Adrenal gland (tissue), 12 donors: ENCODE results near the gene DOCK3. TPM values are rescaled to one million over a fixed set of nuclear protein-coding genes. Genes with fewer than 3 reads are reported as not detected.
"Not testable (repeated sequence)": the region's sequence is repeated elsewhere in the genome, so short reads cannot be mapped to it uniquely, and the experiment has no call there.

Source experiments
- DNase-seq, 7 donors: peaks; one replicate each; pipeline ENCODE4 v3.0.0-alpha.2; 2019 to 2020
- H3K27ac ChIP-seq, 5 donors: fragments of 200-600 bp; sonication (generic) in 4 of 5; 1 replicate in 3 of 5; 2 replicates in 2 of 5; pipeline versions ENCODE4 v1.5.1 to v1.8.0; 2016 to 2020; ENCODE audit warnings: mild to moderate bottlenecking in 1 of 5
- H3K27me3 ChIP-seq: fragments of 200-600 bp; 2 replicates; pipeline ENCODE4 v1.8.0; 2021
- H3K36me3 ChIP-seq, 2 donors: fragments of 200-600 bp; replicated peaks in 1 of 2; 1 replicate in 1 of 2; 2 replicates in 1 of 2; pipeline versions ENCODE4 v1.5.1 to v1.8.0; 2018 to 2022
- H3K4me1 ChIP-seq, 2 donors: fragments of 200-600 bp; replicated peaks in 1 of 2; 1 replicate in 1 of 2; 2 replicates in 1 of 2; pipeline versions ENCODE4 v1.5.1 to v1.8.0; 2018 to 2021
- H3K4me3 ChIP-seq, 4 donors: fragments of 200-600 bp; sonication (generic) in 3 of 4; one replicate each; pipeline ENCODE4 v1.5.1; 2016 to 2018
- H3K9me3 ChIP-seq, 3 donors: fragments of 200-600 bp; sonication (generic) in 1 of 3; replicated peaks in 1 of 3; 1 replicate in 2 of 3; 2 replicates in 1 of 3; pipeline versions ENCODE4 v1.5.1 to v1.8.0; 2016 to 2021
- CTCF ChIP-seq, 6 experiments: fragments of 450-650 bp in 4 of 6; fragments of 200-600 bp in 2 of 6; sonication (generic) in 1 of 6; IDR thresholded peaks; 1 replicate in 5 of 6; 2 replicates in 1 of 6; pipeline versions ENCODE4 v1.5.1 to v1.8.0; 2016 to 2021; ENCODE audit warnings: antibody characterized with exemption in 6 of 6, mild to moderate bottlenecking in 2 of 6, moderate library complexity in 1 of 6
- POLR2A ChIP-seq, 2 donors: fragments of 450-650 bp; IDR thresholded peaks; one replicate each; pipeline ENCODE4 v1.6.1; 2017; ENCODE audit warnings: antibody characterized with exemption in 2 of 2, mild to moderate bottlenecking in 2 of 2, moderate library complexity in 1 of 2
- WGBS, 4 donors: extraction: QIAGEN DNeasy Blood & Tissue Kit in 2 of 4; methylation state at CpG; one replicate each; pipeline versions ENCODE4 v1.1.5 to v1.1.7; 2013 to 2017; 5-methylcytosine and 5-hydroxymethylcytosine counted together
- intact Hi-C, 2 donors: fragments of 100-400 bp; cut with DNase I; formaldehyde crosslinking; loops; one replicate each; pipeline versions ENCODE4 v1.14.1 to v1.15.0; 2022 to 2023
- polyA plus RNA-seq, 3 donors: library from polyadenylated mRNA; stranded (reverse); fragments of 200-250 nt in 2 of 3; fragments of 350-450 nt in 1 of 3; fragmentation: Illumina TruSeq in 1 of 3; extraction: RNeasy Lipid Tissue Mini Kit (QIAGEN cat#74804) in 1 of 3; gene quantifications; one replicate each; pipeline ENCODE4 v1.2.3, GENCODE V29; 2013 to 2014
- total RNA-seq, 9 donors: library from RNA; depleted of rRNA in 4 of 9; stranded (reverse); fragments of >200 nt in 4 of 9; fragments of 120-200 nt in 1 of 9; fragmentation: NEBNext Ultra II Directional in 1 of 9; extraction: Animal tissue kit (Norgen Biotek cat#: 25700) in 1 of 9; gene quantifications; one replicate each; pipeline versions ENCODE4 v1.1.0 to v1.2.4, GENCODE V29; 2013 to 2023
- donor health status: healthy with polysubstance abuse.
- donor health status: Bipolar disorder and iron deficiency.
- donor health status: DM: yes; HTN: yes; CAD: no.
- donor health status: DM: no; HTN: no; CAD: no.
- donor health status: DM: no; HTN: no; CAD: no.
- donor health status: DM: yes; HTN: yes; CAD: no.

Gene DOCK3
- total and polyA plus RNA-seq, 12 donors: 0.72 to 8.6 (median 2.9) TPM

- Histone ChIP-seq H3K4me1 (no peaks in the 10 kb centered on the region), H3K9me3 (no peaks in the 10 kb centered on the region), H3K36me3 (no peaks in the 10 kb centered on the region), H3K27ac (no peak overlapping the region), H3K27me3 (no peaks in the 10 kb centered on the region), H3K4me3 (no peak overlapping the region)
- TF ChIP-seq POLR2A (IDR thresholded peaks at IDR 0.05): no peak
- TF ChIP-seq CTCF (IDR thresholded peaks at IDR 0.05): no peak
- 76 to 84% (median 79%) methylated on average over 6 of the region's 6 CpGs for WGBS, 4 donors
- DNase-seq: peak in 3 of 7 donors; percentile 2 to 35 (median 11)
- intact Hi-C loops: no loop called here
Measured at GRCh38 chr3:50661321-50661837, 13.3 kb upstream of the DOCK3 start.

GRCh38 chr3:50662408-50662807, 12.3 kb upstream of the DOCK3 start:
- intact Hi-C loops: no loop called here
- TF ChIP-seq CTCF (IDR thresholded peaks at IDR 0.05) (no peak), POLR2A (IDR thresholded peaks at IDR 0.05) (no peak)
- 29 to 44% (median 39%) methylated on average over 2 of the region's 2 CpGs for WGBS, 4 donors
- Histone ChIP-seq H3K36me3 (no peaks in the 10 kb centered on the region), H3K9me3 (no peaks in the 10 kb centered on the region), H3K27me3 (no peaks in the 10 kb centered on the region), H3K4me3 (no peak overlapping the region), H3K4me1 (peaks cover 0 to 7% of the 10 kb centered on the region in 2 donors), H3K27ac (no peak overlapping the region)
- DNase-seq: peak in 3 of 7 donors; percentile 6 to 25 (median 15)

- peak in 1 of 7 donors; percentile 11 for DNase-seq
- intact Hi-C loops: no loop called here
- H3K4me1 ChIP-seq: peaks cover 0 to 7% of the 10 kb centered on the region in 2 donors
- no peaks in the 10 kb centered on the region for H3K9me3 ChIP-seq
- H3K4me3 ChIP-seq: no peak overlapping the region
- H3K27me3 ChIP-seq: no peaks in the 10 kb centered on the region
- no peak overlapping the region for H3K27ac ChIP-seq
- 82 to 87% (median 85%) methylated on average over 5 of the region's 5 CpGs for WGBS, 4 donors
- TF ChIP-seq CTCF (IDR thresholded peaks at IDR 0.05) (no peak), POLR2A (IDR thresholded peaks at IDR 0.05) (no peak)
- H3K36me3 ChIP-seq: no peaks in the 10 kb centered on the region
Measured at GRCh38 chr3:50665081-50665840, 9.5 kb upstream of the DOCK3 start.

GRCh38 chr3:50665841-50666115, 8.9 kb upstream of the DOCK3 start:
- H3K4me3 ChIP-seq, H3K36me3 ChIP-seq, H3K27ac ChIP-seq, H3K27me3 ChIP-seq, H3K4me1 ChIP-seq, H3K9me3 ChIP-seq, intact Hi-C loops: not testable (repeated sequence)
- WGBS, 4 donors: 68 to 88% (median 78%) methylated on average over 9 of the region's 9 CpGs
- peak in 1 of 7 donors; percentile 40 for DNase-seq

GRCh38 chr3:50666837-50667236, 7.9 kb upstream of the DOCK3 start:
- Histone ChIP-seq H3K9me3 (no peaks in the 10 kb centered on the region), H3K36me3 (no peaks in the 10 kb centered on the region), H3K4me3 (no peak overlapping the region), H3K4me1 (peaks cover 0 to 7% of the 10 kb centered on the region in 2 donors), H3K27me3 (no peaks in the 10 kb centered on the region), H3K27ac (no peak overlapping the region)
- WGBS, 4 donors: 12 to 28% (median 20%) methylated on average over 1 of the region's 1 CpG
- peak in 1 of 7 donors; percentile 20 for DNase-seq
- TF ChIP-seq POLR2A (IDR thresholded peaks at IDR 0.05) (no peak), CTCF (IDR thresholded peaks at IDR 0.05) (no peak)
- intact Hi-C loops: no loop called here
